K562 (cell line): ENCODE data around the gene TMEM132D. TPM values are rescaled to one million over a fixed set of nuclear protein-coding genes. Genes with fewer than 3 reads are reported as not detected.

Source experiments
- ATAC-seq: fragments of 200-7000 bp; cut with Tn5 transposase; 3 replicates; pipeline ENCODE4 v1.9.1; 2020; ENCODE audit warnings: moderate library complexity
- BruUV-seq: library from RNA; stranded (reverse); fragments of 400-500 nt; replicated peaks from 2 replicates; lab custom pipeline; 2021; lab: Mats Ljungman, UMichigan
- CTCF ChIA-PET: fragments of 300-600 bp; formaldehyde crosslinking; extraction: SDS; loops from one replicate; lab custom pipeline; 2021; ENCODE audit warnings: low intra/inter-chr PET ratio; lab: Yijun Ruan, JAX
- POLR2A ChIA-PET: fragments of 300-600, 350-650 bp; sonication (Branson Sonifier 250); formaldehyde crosslinking; extraction: SDS; loops from one replicate; lab custom pipeline; 2021; ENCODE audit warnings: antibody characterized with exemption, inconsistent platforms; lab: Yijun Ruan, JAX
- DNase-seq, 4 experiments: peaks; one replicate each; pipeline versions ENCODE4 v3.0.0 to v3.0.0-alpha.2; 2011 to 2018; ENCODE audit warnings: low spot score in 3 of 4, mixed read lengths in 3 of 4; ENCODE audit errors: extremely low read depth in 1 of 4
- FAIRE-seq: peaks from 2 replicates; lab custom pipeline; 2011; peaks lifted over from hg19 to GRCh38; lab: Jason Lieb, UNC
- H2AFZ ChIP-seq: 2 replicates; pipeline ENCODE4 v1.6.0; 2011; ENCODE audit warnings: low read depth, low read length, control low read depth, inconsistent platforms
- H3K27ac ChIP-seq: fragments of 200-600 bp; 3 replicates; pipeline ENCODE4 v1.8.0; 2011; ENCODE audit warnings: low read depth, mild to moderate bottlenecking, control low read depth, inconsistent platforms, low read length, moderate library complexity, mixed read lengths; ENCODE audit errors: extremely low read depth
- H3K27me3 ChIP-seq, 2 experiments: fragments of 300-600 bp in 1 of 2; 2 replicates in 1 of 2; 3 replicates in 1 of 2; pipeline versions ENCODE4 v1.6.0 to v1.8.0; 2011; ENCODE audit warnings: inconsistent platforms in 2 of 2, low read length in 2 of 2, mild to moderate bottlenecking in 1 of 2, mixed read lengths in 1 of 2, moderate library complexity in 1 of 2; ENCODE audit not compliant: control insufficient read depth in 2 of 2, insufficient read depth in 2 of 2
- H3K36me3 ChIP-seq: fragments of 300-600 bp; 3 replicates; pipeline ENCODE4 v1.8.0; 2011; ENCODE audit warnings: mild to moderate bottlenecking, low read length, inconsistent platforms; ENCODE audit not compliant: control insufficient read depth, insufficient read depth
- H3K4me1 ChIP-seq, 2 experiments: fragments of 200-600 bp in 1 of 2; replicated peaks in 1 of 2; 2 replicates in 1 of 2; 3 replicates in 1 of 2; pipeline versions ENCODE4 v1.5.1 to v1.8.0; 2011; ENCODE audit warnings: inconsistent platforms in 2 of 2, low read length in 2 of 2, mild to moderate bottlenecking in 1 of 2, mixed read lengths in 1 of 2, moderate library complexity in 1 of 2; ENCODE audit not compliant: control insufficient read depth in 2 of 2, insufficient read depth in 2 of 2
- H3K4me2 ChIP-seq: 2 replicates; pipeline ENCODE4 v1.6.1; 2011; ENCODE audit warnings: low read length, control low read depth, inconsistent platforms, mixed read lengths; ENCODE audit not compliant: insufficient read depth
- H3K4me3 ChIP-seq: fragments of 200-600 bp; sonication (generic), shearing (Covaris generic); 2 replicates; pipeline ENCODE4 v1.5.1; 2016; ENCODE audit warnings: control low read depth, inconsistent platforms
- H3K79me2 ChIP-seq: fragments of 200-600 bp; 3 replicates; pipeline ENCODE4 v1.8.0; 2011; ENCODE audit warnings: low read length, inconsistent platforms; ENCODE audit not compliant: control insufficient read depth, insufficient read depth
- H3K9ac ChIP-seq, 2 experiments: 2 replicates each; pipeline versions ENCODE4 v1.6.0 to v1.6.1; 2011; ENCODE audit warnings: low read depth in 2 of 2, low read length in 2 of 2, control low read depth in 1 of 2, inconsistent platforms in 1 of 2, mild to moderate bottlenecking in 1 of 2, mixed read lengths in 1 of 2; ENCODE audit not compliant: insufficient read depth in 1 of 2
- H3K9me1 ChIP-seq: one replicate; pipeline ENCODE4 v1.6.0; 2011; ENCODE audit warnings: inconsistent platforms, mild to moderate bottlenecking, low read length, moderate library complexity; ENCODE audit not compliant: control insufficient read depth, insufficient read depth
- H3K9me3 ChIP-seq: replicated peaks from 2 replicates; pipeline ENCODE4 v1.5.1; 2011; ENCODE audit warnings: low read depth, low read length, inconsistent platforms; ENCODE audit not compliant: control insufficient read depth, insufficient read depth
- H4K20me1 ChIP-seq: replicated peaks from 2 replicates; pipeline ENCODE4 v1.6.1; 2011; ENCODE audit warnings: low read length, inconsistent platforms, mixed read lengths; ENCODE audit not compliant: control insufficient read depth, insufficient read depth
- CREB3 ChIP-seq: fragments of 450-650 bp; conservative IDR thresholded peaks from 2 replicates; pipeline ENCODE4 v1.6.1; 2016; ENCODE audit warnings: missing genetic modification characterization, low read depth, mild to moderate bottlenecking, missing compliant biosample characterization, moderate library complexity
- NCOA6 ChIP-seq: fragments of 450-650 bp; IDR thresholded peaks from 2 replicates; pipeline ENCODE4 v1.6.1; 2017; ENCODE audit warnings: mild to moderate bottlenecking
- PRDM10 ChIP-seq: fragments of 450-650 bp; IDR thresholded peaks from 2 replicates; pipeline ENCODE4 v1.6.1; 2018; ENCODE audit not compliant: partially characterized antibody
- RUNX1 ChIP-seq: sonication (generic); IDR thresholded peaks from 2 replicates; pipeline ENCODE4 v1.6.1; 2016; ENCODE audit warnings: antibody characterized with exemption, low read depth
- SNAPC5 ChIP-seq: fragments of 250-450 bp; sonication (Bioruptor Pico); IDR thresholded peaks from 2 replicates; pipeline ENCODE4 v1.8.0; 2021; ENCODE audit warnings: moderate library complexity, mild to moderate bottlenecking, inconsistent platforms
- ZBTB5 ChIP-seq: fragments of 450-650 bp; IDR thresholded peaks from 2 replicates; pipeline ENCODE4 v1.6.1; 2017; ENCODE audit warnings: antibody characterized with exemption
- ZNF740 ChIP-seq, 3 experiments: fragments of 200-800 bp in 1 of 3; sonication (Bioruptor generic) in 1 of 3; sonication (generic) in 1 of 3; formaldehyde crosslinking in 1 of 3; IDR thresholded peaks; 2 replicates each; pipeline versions ENCODE4 v1.6.1 to v1.8.0; 2016 to 2022; ENCODE audit warnings: mild to moderate bottlenecking in 2 of 3, missing compliant biosample characterization in 2 of 3, missing genetic modification characterization in 2 of 3, missing genetic modification reagents in 1 of 3
- WGBS: fragments of 100-300 bp; shearing (Covaris generic); methylation state at CpG from one replicate; pipeline ENCODE4 v1.1.6; 2016; ENCODE audit warnings: low coverage, mixed read lengths; ENCODE audit not compliant: insufficient coverage; ENCODE audit errors: missing lambda C conversion rate; 5-methylcytosine and 5-hydroxymethylcytosine counted together
- in situ Hi-C: fragments of 300-500 bp; cut with MboI; formaldehyde crosslinking; loops from 4 replicates; pipeline ENCODE4 v1.15.0; 2018; ENCODE audit warnings: inconsistent platforms, mixed read lengths
- intact Hi-C: fragments of 100-400 bp; cut with micrococcal nuclease; formaldehyde crosslinking; loops from 2 replicates; pipeline ENCODE4 v1.14.2; 2022
- polyA plus RNA-seq, 8 experiments: library from polyadenylated mRNA; depleted of rRNA in 4 of 8; stranded (reverse) in 5 of 8; unstranded in 3 of 8; fragments of >200 nt; fragmentation: Nextera tagmentation in 2 of 8; fragmentation: Illumina TruSeq in 1 of 8; extraction: Ambion mirVana in 2 of 8; extraction: Trizol in 1 of 8; gene quantifications; 2 replicates each; pipeline versions ENCODE4 v1.2.1 to v1.2.3, GENCODE V29; 2011 to 2014; ENCODE audit warnings: inconsistent platforms in 1 of 8, missing spikeins in 1 of 8
- total RNA-seq, 7 experiments: library from RNA; depleted of rRNA in 6 of 7; stranded (reverse); fragments of >200 nt in 6 of 7; fragmentation: Illumina TruSeq in 2 of 7; extraction: Trizol in 2 of 7; gene quantifications; 2 replicates each; pipeline versions ENCODE4 v1.2.1 to v1.2.3, GENCODE V29; 2011 to 2021; ENCODE audit warnings: low replicate concordance in 1 of 7

TMEM132D gene
- total and polyA plus RNA-seq, 9 of the 15 experiments (the other 6 are each of a cell fraction or from before 2014, with no cell fraction given) = not detected

GRCh38 chr12:129868575-129868974 lies 35.2 kb downstream of the TMEM132D start:
- CTCF ChIA-PET = no interaction called here
- no peaks in the 10 kb centered on the region for H3K36me3 ChIP-seq
- no peaks in the 10 kb centered on the region for H4K20me1 ChIP-seq
- POLR2A ChIA-PET = no interaction called here
- ATAC-seq = no peak
- no peak overlapping the region for H3K4me2 ChIP-seq
- no peak for FAIRE-seq
- no peak overlapping the region for H3K9ac ChIP-seq
- H3K9me1 ChIP-seq = peaks cover 3% of the 10 kb centered on the region
- no peak for TF ChIP-seq SNAPC5 (CRISPR knock-in tag)
- no peak for TF ChIP-seq CREB3 (tag)
- in situ Hi-C loops (no loop called here), intact Hi-C loops (no loop called here)
- no peaks in the 10 kb centered on the region; a peak in 1 of 5 replicates for H3K27me3 ChIP-seq
- peak in 2 of 4 experiments; percentile 9 to 10 for DNase-seq
- WGBS = 0% methylated on average over 8 of the region's 8 CpGs
- no peak overlapping the region for H3K4me3 ChIP-seq
- H3K79me2 ChIP-seq = no peaks in the 10 kb centered on the region
- H3K9me3 ChIP-seq = no peaks in the 10 kb centered on the region
- no TSS peak for BruUV-seq
- H2AFZ ChIP-seq = no peak overlapping the region
- no peak overlapping the region for H3K27ac ChIP-seq
- no peaks in the 10 kb centered on the region for H3K4me1 ChIP-seq

GRCh38 chr12:129863938-129864337 lies 39.9 kb downstream of the TMEM132D start:
- no peak overlapping the region for H3K27ac ChIP-seq
- no TSS peak for BruUV-seq
- FAIRE-seq (no peak), ATAC-seq (no peak), DNase-seq (no peak)
- no peaks in the 10 kb centered on the region for H3K9me3 ChIP-seq
- no peaks in the 10 kb centered on the region for H3K79me2 ChIP-seq
- intact Hi-C loops (no loop called here), in situ Hi-C loops (no loop called here)
- no peaks in the 10 kb centered on the region for H4K20me1 ChIP-seq
- ChIA-PET POLR2A (no interaction called here), CTCF (no interaction called here)
- H2AFZ ChIP-seq = no peak overlapping the region
- 2% methylated on average over 4 of the region's 4 CpGs for WGBS
- H3K36me3 ChIP-seq = no peaks in the 10 kb centered on the region
- no peak overlapping the region for H3K9ac ChIP-seq
- H3K4me1 ChIP-seq = no peaks in the 10 kb centered on the region
- H3K9me1 ChIP-seq = no peaks in the 10 kb centered on the region
- H3K27me3 ChIP-seq = no peaks in the 10 kb centered on the region; a peak in 1 of 5 replicates
- H3K4me3 ChIP-seq = no peak overlapping the region
- no peak overlapping the region for H3K4me2 ChIP-seq
- TF ChIP-seq PRDM10 (no peak), ZBTB5 (no peak), NCOA6 (no peak), RUNX1 (no peak), ZNF740 (CRISPR knock-in tag; IDR thresholded peaks at IDR 0.05) (no peak), ZNF740 (tag; IDR thresholded peaks at IDR 0.05) (no peak)
